GM23338 (cell line): Measurements from ENCODE around the gene MAGI1. TPM values are rescaled to one million over a fixed set of nuclear protein-coding genes. Genes with fewer than 3 reads are reported as not detected.
A peak's percentile ranks its signal among the peaks of the same experiment; 100 is the strongest.

Experiments
- ATAC-seq: fragments of 200-7000 bp; cut with Tn5 transposase; 3 replicates; pipeline ENCODE4 v1.9.1; 2020
- DNase-seq: peaks from one replicate; pipeline ENCODE4 v3.0.0-alpha.2; 2015; ENCODE audit warnings: low spot score
- H2AFZ ChIP-seq: fragments of 200-600 bp; sonication (generic); 2 replicates; pipeline ENCODE4 v1.8.0; 2016; ENCODE audit warnings: antibody characterized with exemption, mild to moderate bottlenecking, moderate library complexity
- H3F3A ChIP-seq: fragments of 200-600 bp; sonication (generic); replicated peaks from 2 replicates; pipeline ENCODE4 v1.8.0; 2017; ENCODE audit warnings: antibody characterized with exemption, mixed run types, low read depth
- H3K27ac ChIP-seq: fragments of 200-600 bp; sonication (generic); 2 replicates; pipeline ENCODE4 v1.6.1; 2016; ENCODE audit warnings: low read depth
- H3K27me3 ChIP-seq: fragments of 200-600 bp; sonication (generic); 2 replicates; pipeline ENCODE4 v1.8.0; 2016; ENCODE audit warnings: mild to moderate bottlenecking, mixed run types, moderate library complexity; ENCODE audit not compliant: insufficient read depth
- H3K36me3 ChIP-seq: fragments of 200-600 bp; sonication (generic); 2 replicates; pipeline ENCODE4 v1.8.0; 2016; ENCODE audit warnings: mild to moderate bottlenecking; ENCODE audit not compliant: insufficient read depth
- H3K4me1 ChIP-seq: fragments of 200-600 bp; sonication (generic); 2 replicates; pipeline ENCODE4 v1.8.0; 2016; ENCODE audit warnings: mild to moderate bottlenecking, moderate library complexity; ENCODE audit not compliant: insufficient read depth
- H3K4me2 ChIP-seq: fragments of 200-600 bp; sonication (generic); 2 replicates; pipeline ENCODE4 v1.7.1; 2017; ENCODE audit warnings: mixed run types
- H3K4me3 ChIP-seq: fragments of 200-600 bp; sonication (generic); 2 replicates; pipeline ENCODE4 v1.6.1; 2016; ENCODE audit warnings: mixed run types
- H3K79me2 ChIP-seq: fragments of 200-600 bp; sonication (generic); replicated peaks from 2 replicates; pipeline ENCODE4 v1.8.0; 2017; ENCODE audit warnings: mild to moderate bottlenecking; ENCODE audit not compliant: insufficient read depth
- H3K9me2 ChIP-seq: fragments of 200-600 bp; sonication (generic); 2 replicates; pipeline ENCODE4 v1.8.0; 2017; ENCODE audit not compliant: insufficient read depth
- H4K20me1 ChIP-seq: fragments of 200-600 bp; sonication (generic); replicated peaks from 2 replicates; pipeline ENCODE4 v1.8.0; 2017; ENCODE audit warnings: mild to moderate bottlenecking; ENCODE audit not compliant: insufficient read depth
- H3K27ac Mint-ChIP-seq: 2 replicates; pipeline ENCODE4 v1.8.0; 2020; ENCODE audit warnings: inconsistent platforms, mild to moderate bottlenecking, moderate library complexity, mixed read lengths
- H3K27me3 Mint-ChIP-seq: 3 replicates; pipeline ENCODE4 v1.8.0; 2022; ENCODE audit warnings: low read depth, mild to moderate bottlenecking, moderate library complexity, mixed read lengths, inconsistent platforms; ENCODE audit not compliant: insufficient read depth, poor library complexity
- H3K36me3 Mint-ChIP-seq: 3 replicates; pipeline ENCODE4 v1.8.0; 2021; ENCODE audit warnings: low read depth, mild to moderate bottlenecking, inconsistent platforms, moderate library complexity, mixed read lengths
- H3K4me1 Mint-ChIP-seq: 3 replicates; pipeline ENCODE4 v1.8.0; 2020; ENCODE audit warnings: mild to moderate bottlenecking, inconsistent platforms, mixed read lengths
- H3K4me3 Mint-ChIP-seq: 3 replicates; pipeline ENCODE4 v1.8.0; 2021; ENCODE audit warnings: moderate library complexity, mild to moderate bottlenecking, inconsistent platforms, mixed read lengths
- H3K9me3 Mint-ChIP-seq: 3 replicates; pipeline ENCODE4 v1.8.0; 2020; ENCODE audit warnings: moderate library complexity, mild to moderate bottlenecking, inconsistent platforms, mixed read lengths
- ETS1 ChIP-seq: IDR thresholded peaks from 2 replicates; pipeline ENCODE4 v1.6.1; 2016; ENCODE audit warnings: antibody characterized with exemption
- EZH2 ChIP-seq: fragments of 200-600 bp; sonication (generic); IDR thresholded peaks from one replicate; pipeline ENCODE4 v1.8.0; 2017; ENCODE audit warnings: antibody characterized with exemption, mild to moderate bottlenecking, low read depth; ENCODE audit not compliant: unreplicated experiment
- EZH2phosphoT487 ChIP-seq: fragments of 200-600 bp; sonication (generic); IDR thresholded peaks from one replicate; pipeline ENCODE4 v1.8.1; 2018; ENCODE audit warnings: antibody characterized with exemption; ENCODE audit not compliant: unreplicated experiment
- STAT1 ChIP-seq: IDR thresholded peaks from one replicate; pipeline ENCODE4 v1.6.1; 2016; ENCODE audit warnings: antibody characterized with exemption; ENCODE audit not compliant: unreplicated experiment
- ZNF331 ChIP-seq: fragments of 250-450 bp; sonication (Bioruptor Pico); IDR thresholded peaks from 2 replicates; pipeline ENCODE4 v1.5.0; 2020; ENCODE audit warnings: low read depth, mild to moderate bottlenecking, moderate library complexity
- polyA plus RNA-seq: library from polyadenylated mRNA; unstranded; fragments of >200 nt; fragmentation: Nextera tagmentation; extraction: Ambion mirVana; gene quantifications from 2 replicates; pipeline ENCODE4 v1.2.1, GENCODE V29; 2016
- total RNA-seq: library from RNA; depleted of rRNA; stranded (reverse); fragments of >200 nt; shearing (Covaris generic); gene quantifications from 2 replicates; pipeline ENCODE4 v1.2.3, GENCODE V29; 2014
- TF ChIP-seq, protein P1 (sequence below): fragments of 250-450 bp; sonication (Bioruptor Pico); IDR thresholded peaks from 2 replicates; pipeline ENCODE4 v1.5.0; 2020; ENCODE audit warnings: mild to moderate bottlenecking, moderate library complexity
- TF ChIP-seq, protein P2 (sequence below): IDR thresholded peaks from one replicate; pipeline ENCODE4 v1.6.1; 2018; ENCODE audit warnings: antibody characterized with exemption; ENCODE audit not compliant: unreplicated experiment

MAGI1 gene
- total and polyA plus RNA-seq, 2 experiments from 2014 or later = 27.4 to 71.2 TPM

- H3K4me1 ChIP-seq = peaks cover 32% of the 10 kb centered on the region
- ATAC-seq (peak; percentile 77), DNase-seq (peak; percentile 49)
- H3F3A ChIP-seq = no peaks in the 10 kb centered on the region
- H3K9me2 ChIP-seq = no peaks in the 10 kb centered on the region
- H3K27ac ChIP-seq = peak overlapping the region; percentile 70
- peak overlapping the region; percentile 53 for H3K4me2 ChIP-seq
- peaks cover 35% of the 10 kb centered on the region for H3K4me1 Mint-ChIP-seq
- TF ChIP-seq, protein P1, sequence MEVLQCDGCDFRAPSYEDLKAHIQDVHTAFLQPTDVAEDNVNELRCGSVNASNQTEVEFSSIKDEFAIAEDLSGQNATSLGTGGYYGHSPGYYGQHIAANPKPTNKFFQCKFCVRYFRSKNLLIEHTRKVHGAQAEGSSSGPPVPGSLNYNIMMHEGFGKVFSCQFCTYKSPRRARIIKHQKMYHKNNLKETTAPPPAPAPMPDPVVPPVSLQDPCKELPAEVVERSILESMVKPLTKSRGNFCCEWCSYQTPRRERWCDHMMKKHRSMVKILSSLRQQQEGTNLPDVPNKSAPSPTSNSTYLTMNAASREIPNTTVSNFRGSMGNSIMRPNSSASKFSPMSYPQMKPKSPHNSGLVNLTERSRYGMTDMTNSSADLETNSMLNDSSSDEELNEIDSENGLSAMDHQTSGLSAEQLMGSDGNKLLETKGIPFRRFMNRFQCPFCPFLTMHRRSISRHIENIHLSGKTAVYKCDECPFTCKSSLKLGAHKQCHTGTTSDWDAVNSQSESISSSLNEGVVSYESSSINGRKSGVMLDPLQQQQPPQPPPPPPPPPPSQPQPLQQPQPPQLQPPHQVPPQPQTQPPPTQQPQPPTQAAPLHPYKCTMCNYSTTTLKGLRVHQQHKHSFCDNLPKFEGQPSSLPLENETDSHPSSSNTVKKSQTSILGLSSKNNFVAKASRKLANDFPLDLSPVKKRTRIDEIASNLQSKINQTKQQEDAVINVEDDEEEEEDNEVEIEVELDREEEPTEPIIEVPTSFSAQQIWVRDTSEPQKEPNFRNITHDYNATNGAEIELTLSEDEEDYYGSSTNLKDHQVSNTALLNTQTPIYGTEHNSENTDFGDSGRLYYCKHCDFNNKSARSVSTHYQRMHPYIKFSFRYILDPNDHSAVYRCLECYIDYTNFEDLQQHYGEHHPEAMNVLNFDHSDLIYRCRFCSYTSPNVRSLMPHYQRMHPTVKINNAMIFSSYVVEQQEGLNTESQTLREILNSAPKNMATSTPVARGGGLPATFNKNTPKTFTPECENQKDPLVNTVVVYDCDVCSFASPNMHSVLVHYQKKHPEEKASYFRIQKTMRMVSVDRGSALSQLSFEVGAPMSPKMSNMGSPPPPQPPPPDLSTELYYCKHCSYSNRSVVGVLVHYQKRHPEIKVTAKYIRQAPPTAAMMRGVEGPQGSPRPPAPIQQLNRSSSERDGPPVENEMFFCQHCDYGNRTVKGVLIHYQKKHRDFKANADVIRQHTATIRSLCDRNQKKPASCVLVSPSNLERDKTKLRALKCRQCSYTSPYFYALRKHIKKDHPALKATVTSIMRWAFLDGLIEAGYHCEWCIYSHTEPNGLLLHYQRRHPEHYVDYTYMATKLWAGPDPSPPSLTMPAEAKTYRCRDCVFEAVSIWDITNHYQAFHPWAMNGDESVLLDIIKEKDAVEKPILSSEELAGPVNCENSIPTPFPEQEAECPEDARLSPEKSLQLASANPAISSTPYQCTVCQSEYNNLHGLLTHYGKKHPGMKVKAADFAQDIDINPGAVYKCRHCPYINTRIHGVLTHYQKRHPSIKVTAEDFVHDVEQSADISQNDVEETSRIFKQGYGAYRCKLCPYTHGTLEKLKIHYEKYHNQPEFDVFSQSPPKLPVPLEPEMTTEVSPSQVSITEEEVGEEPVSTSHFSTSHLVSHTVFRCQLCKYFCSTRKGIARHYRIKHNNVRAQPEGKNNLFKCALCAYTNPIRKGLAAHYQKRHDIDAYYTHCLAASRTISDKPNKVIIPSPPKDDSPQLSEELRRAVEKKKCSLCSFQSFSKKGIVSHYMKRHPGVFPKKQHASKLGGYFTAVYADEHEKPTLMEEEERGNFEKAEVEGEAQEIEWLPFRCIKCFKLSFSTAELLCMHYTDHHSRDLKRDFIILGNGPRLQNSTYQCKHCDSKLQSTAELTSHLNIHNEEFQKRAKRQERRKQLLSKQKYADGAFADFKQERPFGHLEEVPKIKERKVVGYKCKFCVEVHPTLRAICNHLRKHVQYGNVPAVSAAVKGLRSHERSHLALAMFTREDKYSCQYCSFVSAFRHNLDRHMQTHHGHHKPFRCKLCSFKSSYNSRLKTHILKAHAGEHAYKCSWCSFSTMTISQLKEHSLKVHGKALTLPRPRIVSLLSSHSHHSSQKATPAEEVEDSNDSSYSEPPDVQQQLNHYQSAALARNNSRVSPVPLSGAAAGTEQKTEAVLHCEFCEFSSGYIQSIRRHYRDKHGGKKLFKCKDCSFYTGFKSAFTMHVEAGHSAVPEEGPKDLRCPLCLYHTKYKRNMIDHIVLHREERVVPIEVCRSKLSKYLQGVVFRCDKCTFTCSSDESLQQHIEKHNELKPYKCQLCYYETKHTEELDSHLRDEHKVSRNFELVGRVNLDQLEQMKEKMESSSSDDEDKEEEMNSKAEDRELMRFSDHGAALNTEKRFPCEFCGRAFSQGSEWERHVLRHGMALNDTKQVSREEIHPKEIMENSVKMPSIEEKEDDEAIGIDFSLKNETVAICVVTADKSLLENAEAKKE (CRISPR knock-in tag) = 0 out of 2 replicates have a peak, but pooled peaks have one; percentile 26
- TF ChIP-seq EZH2 = no peak
- peak overlapping the region; percentile 54 for H3K27ac Mint-ChIP-seq
- H3K36me3 ChIP-seq = no peaks in the 10 kb centered on the region
- H3K4me3 ChIP-seq = no peak overlapping the region
- H2AFZ ChIP-seq = no peak overlapping the region
- peak overlapping the region; percentile 28; the same call in 1 of the 3 replicates for H3K4me3 Mint-ChIP-seq
- H3K36me3 Mint-ChIP-seq = no peaks in the 10 kb centered on the region
- H3K27me3 Mint-ChIP-seq = peaks cover 8% of the 10 kb centered on the region
- H3K9me3 Mint-ChIP-seq = no peaks in the 10 kb centered on the region
- peaks cover 96% of the 10 kb centered on the region for H3K79me2 ChIP-seq
- no peaks in the 10 kb centered on the region for H3K27me3 ChIP-seq
- H4K20me1 ChIP-seq = no peaks in the 10 kb centered on the region; the same call in 1 of the 2 replicates
These were observed 27.7 kb downstream of the MAGI1 start for GRCh38 chr3:66010739-66011655.

DNA sequence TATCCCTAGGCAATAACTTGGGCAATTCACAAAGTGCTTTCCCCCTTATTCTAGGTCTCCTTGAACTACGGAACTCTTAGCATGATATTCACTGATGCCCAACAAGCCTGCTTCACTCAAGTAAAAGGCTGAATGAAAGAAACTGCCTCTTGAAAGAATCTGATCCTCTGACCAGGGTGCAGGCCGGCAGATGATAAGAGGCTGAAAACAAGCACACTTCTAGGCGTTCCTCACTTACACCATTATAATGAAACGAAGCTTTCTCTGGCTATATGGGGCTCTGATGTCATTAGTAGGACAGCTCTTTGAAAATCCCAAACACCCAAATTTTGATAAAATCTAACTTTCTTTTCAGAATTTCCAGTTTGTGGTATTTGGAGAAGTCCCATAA is 28.4 kb downstream of the MAGI1 start:
- H3K36me3 Mint-ChIP-seq = no peaks in the 10 kb centered on the region
- H3K4me3 Mint-ChIP-seq = peak overlapping the region; percentile 28; the same call in 1 of the 3 replicates
- H3K79me2 ChIP-seq = peaks cover 93% of the 10 kb centered on the region
- ATAC-seq (peak; percentile 10; the same call in 1 of the 3 replicates), DNase-seq (no peak)
- no peaks in the 10 kb centered on the region; the same call in 1 of the 2 replicates for H4K20me1 ChIP-seq
- H3K36me3 ChIP-seq = no peaks in the 10 kb centered on the region
- peak overlapping the region; percentile 70; the same call in 1 of the 2 replicates for H3K27ac ChIP-seq
- no peak overlapping the region for H2AFZ ChIP-seq
- H3K4me2 ChIP-seq = peak overlapping the region; percentile 53
- H3K4me3 ChIP-seq = no peak overlapping the region
- H3K9me2 ChIP-seq = no peaks in the 10 kb centered on the region
- H3K27me3 ChIP-seq = no peaks in the 10 kb centered on the region
- no peaks in the 10 kb centered on the region for H3K9me3 Mint-ChIP-seq
- peaks cover 32% of the 10 kb centered on the region for H3K4me1 ChIP-seq
- H3K4me1 Mint-ChIP-seq = peaks cover 35% of the 10 kb centered on the region
- peaks cover 8% of the 10 kb centered on the region for H3K27me3 Mint-ChIP-seq
- H3K27ac Mint-ChIP-seq = peak overlapping the region; percentile 54
- H3F3A ChIP-seq = no peaks in the 10 kb centered on the region
- TF ChIP-seq ZNF331 (CRISPR knock-in tag) (no peak), ETS1 (no peak), STAT1 (no peak), EZH2phosphoT487 (no peak), EZH2 (no peak)
- TF ChIP-seq, protein P2, sequence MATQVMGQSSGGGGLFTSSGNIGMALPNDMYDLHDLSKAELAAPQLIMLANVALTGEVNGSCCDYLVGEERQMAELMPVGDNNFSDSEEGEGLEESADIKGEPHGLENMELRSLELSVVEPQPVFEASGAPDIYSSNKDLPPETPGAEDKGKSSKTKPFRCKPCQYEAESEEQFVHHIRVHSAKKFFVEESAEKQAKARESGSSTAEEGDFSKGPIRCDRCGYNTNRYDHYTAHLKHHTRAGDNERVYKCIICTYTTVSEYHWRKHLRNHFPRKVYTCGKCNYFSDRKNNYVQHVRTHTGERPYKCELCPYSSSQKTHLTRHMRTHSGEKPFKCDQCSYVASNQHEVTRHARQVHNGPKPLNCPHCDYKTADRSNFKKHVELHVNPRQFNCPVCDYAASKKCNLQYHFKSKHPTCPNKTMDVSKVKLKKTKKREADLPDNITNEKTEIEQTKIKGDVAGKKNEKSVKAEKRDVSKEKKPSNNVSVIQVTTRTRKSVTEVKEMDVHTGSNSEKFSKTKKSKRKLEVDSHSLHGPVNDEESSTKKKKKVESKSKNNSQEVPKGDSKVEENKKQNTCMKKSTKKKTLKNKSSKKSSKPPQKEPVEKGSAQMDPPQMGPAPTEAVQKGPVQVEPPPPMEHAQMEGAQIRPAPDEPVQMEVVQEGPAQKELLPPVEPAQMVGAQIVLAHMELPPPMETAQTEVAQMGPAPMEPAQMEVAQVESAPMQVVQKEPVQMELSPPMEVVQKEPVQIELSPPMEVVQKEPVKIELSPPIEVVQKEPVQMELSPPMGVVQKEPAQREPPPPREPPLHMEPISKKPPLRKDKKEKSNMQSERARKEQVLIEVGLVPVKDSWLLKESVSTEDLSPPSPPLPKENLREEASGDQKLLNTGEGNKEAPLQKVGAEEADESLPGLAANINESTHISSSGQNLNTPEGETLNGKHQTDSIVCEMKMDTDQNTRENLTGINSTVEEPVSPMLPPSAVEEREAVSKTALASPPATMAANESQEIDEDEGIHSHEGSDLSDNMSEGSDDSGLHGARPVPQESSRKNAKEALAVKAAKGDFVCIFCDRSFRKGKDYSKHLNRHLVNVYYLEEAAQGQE = no peak
